C4-2B (cell line): ENCODE results near the gene ZC3H10.

Experiments
- H3K27ac ChIP-seq: fragments of 450-650 bp; 2 replicates; pipeline ENCODE4 v1.5.1; 2017
- CTCF ChIP-seq: fragments of 450-650 bp; conservative IDR thresholded peaks from 2 replicates; pipeline ENCODE4 v1.5.1; 2017; ENCODE audit warnings: mild to moderate bottlenecking
- ZFX ChIP-seq: fragments of 450-650 bp; IDR thresholded peaks from 2 replicates; pipeline ENCODE4 v1.6.1; 2017

ZC3H10 gene

DNA sequence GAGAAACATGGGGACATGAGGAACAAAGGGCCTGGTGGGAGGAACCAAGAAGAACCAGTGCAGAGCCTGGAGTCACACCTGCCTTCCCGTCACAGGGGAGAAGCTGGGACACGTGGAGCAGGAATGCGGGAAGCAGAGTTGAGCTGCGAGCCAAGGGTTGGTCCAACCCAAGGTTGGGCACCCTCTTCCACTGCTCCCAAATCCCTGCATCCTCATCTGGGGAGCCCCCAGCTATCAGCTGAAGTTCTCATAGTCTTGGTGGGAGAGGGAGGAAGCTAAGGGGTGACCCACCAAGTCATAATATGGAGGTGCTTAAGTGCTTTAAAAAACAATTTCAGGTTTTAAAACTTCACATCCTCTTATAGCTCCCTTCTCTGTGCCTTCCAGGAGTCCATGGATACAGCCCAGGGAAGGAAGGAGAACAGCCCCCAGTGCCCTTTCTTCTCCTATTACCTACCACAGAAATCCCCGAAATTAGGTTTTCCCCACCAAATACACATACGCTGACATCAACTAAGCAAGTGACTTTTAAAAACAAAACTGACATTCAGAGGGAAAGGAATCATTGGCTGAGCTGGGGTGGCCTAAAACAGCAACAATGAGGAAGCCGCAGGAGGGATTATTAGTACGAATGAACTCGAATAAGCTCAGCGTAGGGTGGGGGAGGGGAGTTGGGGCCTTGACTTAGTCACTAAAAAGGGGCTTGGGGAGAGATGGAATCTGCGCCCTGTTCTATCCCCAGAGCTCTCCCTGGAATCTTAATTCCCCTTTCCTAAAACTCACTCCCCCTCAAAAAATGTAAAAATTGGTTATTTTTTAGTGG is 44.6 kb downstream of the ZC3H10 start:
- H3K27ac ChIP-seq: no peak overlapping the region
- no peak for TF ChIP-seq ZFX
- TF ChIP-seq CTCF: no peak

DNA sequence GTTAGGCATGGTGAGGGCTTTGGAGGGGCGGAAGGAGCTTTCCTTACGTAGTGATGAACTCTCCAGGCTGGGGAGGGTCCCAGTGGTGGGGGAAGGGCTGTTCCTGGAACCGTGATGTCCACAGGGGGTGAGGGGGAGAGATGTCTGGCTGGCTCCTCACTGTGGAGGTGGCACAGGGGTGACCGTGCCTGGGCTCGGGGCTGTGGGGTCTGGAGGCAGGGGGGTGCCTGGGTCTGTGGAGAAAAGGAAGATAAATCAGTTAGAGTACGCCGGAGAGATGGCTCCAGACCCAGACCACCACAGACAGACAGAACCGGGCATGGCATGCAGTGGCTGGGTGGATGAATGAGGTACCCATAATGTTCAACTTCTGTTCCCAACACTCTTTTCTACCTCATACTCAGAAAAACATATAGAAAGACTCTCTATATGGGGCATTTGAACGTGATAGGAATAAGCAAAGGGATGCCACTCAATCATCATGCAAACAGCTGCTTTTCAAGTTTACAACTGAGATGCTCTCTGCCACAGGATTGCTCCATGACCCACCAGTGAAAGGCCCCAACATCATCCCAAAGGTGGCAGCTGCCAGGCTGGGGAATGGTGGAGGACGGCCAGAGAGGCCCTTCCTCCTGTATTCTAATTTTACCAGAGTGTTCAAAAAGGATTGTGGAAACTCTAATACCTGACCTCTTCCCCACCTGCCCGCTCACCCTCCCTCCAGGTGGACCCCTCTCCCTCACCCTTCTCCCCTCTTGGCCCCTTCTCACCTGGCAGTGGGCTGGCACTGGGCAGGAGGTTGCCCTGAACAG is 45.7 kb downstream of the ZC3H10 start:
- H3K27ac ChIP-seq: no peak overlapping the region
- no peak for TF ChIP-seq CTCF
- no peak for TF ChIP-seq ZFX

DNA sequence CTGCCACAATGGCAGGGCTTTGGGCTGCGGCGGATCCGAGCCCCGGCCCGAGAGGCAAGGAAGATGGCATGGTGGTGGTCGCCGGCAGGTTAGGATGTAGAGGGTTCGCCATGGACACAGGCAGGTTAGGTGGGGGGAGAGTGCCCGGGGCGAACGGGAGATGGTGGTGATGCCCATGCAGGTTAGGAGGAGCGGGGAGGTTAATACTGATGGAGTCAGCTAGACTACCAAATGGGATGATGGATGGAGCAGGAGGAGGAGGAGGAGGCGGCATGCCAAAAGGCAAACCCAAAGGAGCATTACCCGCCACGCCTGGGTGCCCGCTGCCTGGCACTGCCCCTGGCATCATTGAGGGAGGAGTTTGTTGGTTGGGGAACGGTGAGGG is 46.3 kb downstream of the ZC3H10 start:
- TF ChIP-seq ZFX: no peak
- TF ChIP-seq CTCF: no peak
- no peak overlapping the region for H3K27ac ChIP-seq

DNA sequence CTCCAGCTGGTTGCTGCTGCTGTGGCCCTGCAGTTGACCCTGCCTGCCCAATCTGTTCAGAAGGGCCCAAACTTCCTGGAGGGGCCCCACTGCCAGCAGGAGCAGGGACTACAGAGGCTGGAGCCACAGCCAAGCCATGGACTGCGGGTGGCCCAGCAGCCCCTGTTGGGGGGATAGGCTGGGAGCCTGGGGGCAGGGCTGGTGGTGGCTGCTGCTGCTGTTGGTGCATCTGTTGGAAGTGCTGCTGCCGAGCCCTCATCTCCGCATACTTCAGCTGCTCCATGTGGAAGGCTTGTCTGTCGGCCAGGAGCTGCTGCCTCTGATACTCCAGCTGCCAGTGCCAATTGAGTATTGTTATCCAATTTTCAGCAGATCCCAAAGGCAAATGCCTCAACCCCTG is 47.3 kb downstream of the ZC3H10 start:
- TF ChIP-seq ZFX: no peak
- no peak for TF ChIP-seq CTCF
- H3K27ac ChIP-seq: no peak overlapping the region

- H3K27ac ChIP-seq: no peak overlapping the region
- TF ChIP-seq ZFX (no peak), CTCF (no peak)
These were observed 51.2 kb downstream of the ZC3H10 start for GRCh38 chr12:56169229-56169759.

GRCh38 chr12:56172839-56173238 is 54.8 kb downstream of the ZC3H10 start:
- no peak overlapping the region for H3K27ac ChIP-seq
- no peak for TF ChIP-seq ZFX
